Transverse colon (tissue), 3 donors: ENCODE results near the gene NDE1.
A peak's percentile ranks its signal among the peaks of the same experiment; 100 is the strongest.

Experiments
- CTCF ChIP-seq, 5 experiments: fragments of 200-600 bp in 3 of 5; fragments of 450-650 bp in 2 of 5; sonication (generic) in 3 of 5; IDR thresholded peaks; 1 replicate in 2 of 5; 2 replicates in 3 of 5; pipeline ENCODE4 v1.5.1; 2016 to 2017; ENCODE audit warnings: antibody characterized with exemption in 5 of 5, inconsistent platforms in 3 of 5, mild to moderate bottlenecking in 2 of 5, moderate library complexity in 1 of 5
- POLR2A ChIP-seq: fragments of 450-650 bp; IDR thresholded peaks from one replicate; pipeline ENCODE4 v1.6.1; 2016; ENCODE audit warnings: antibody characterized with exemption, mild to moderate bottlenecking, moderate library complexity

DNA sequence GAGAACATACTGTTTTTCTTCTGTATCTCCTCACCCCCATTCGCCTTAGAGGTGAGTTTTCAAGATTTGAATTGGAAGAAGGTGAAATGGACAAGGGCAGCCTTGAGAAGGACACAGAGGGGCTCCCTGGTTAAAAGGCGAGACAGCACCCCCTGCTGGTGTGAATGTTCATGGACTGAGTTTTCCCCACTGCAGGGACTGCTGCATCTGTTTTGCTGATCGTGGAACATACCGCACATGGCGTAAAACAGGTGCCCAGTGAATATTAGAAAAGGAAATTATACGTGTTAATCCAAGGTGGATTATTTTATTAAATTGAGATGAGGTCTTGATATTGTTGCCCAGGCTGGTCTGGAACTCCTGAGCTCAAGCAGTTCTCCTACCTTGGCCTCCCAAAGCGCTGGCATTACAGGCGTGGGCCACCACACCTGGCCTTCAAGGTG, 54.5 kb downstream of the NDE1 start:
- TF ChIP-seq POLR2A = no peak
- TF ChIP-seq CTCF (IDR thresholded peaks at IDR 0.05) = peak; percentile 74 to 82 (median 78)
